GM04503 (cell line): Measurements from ENCODE around the gene MVK.

Experiments
- DNase-seq: peaks from one replicate; pipeline ENCODE4 v3.0.0-alpha.2; 2012; ENCODE audit warnings: low read depth

MVK gene

DNA sequence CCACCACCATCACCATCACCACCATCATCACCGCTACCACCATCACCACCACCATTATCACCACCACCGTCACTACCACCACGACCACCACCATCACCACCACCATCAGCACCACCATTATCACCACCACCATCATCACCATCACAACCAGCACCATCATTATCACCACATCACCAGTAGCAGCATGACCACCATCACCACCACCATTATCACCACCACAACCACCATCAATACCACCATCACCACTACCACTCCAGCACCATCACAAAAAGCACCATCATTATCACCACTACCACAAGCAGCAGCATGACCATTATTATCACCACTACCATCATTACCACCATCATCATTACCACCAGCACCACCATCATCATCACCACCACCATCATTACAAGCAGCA lies 62.1 kb downstream of the MVK start:
- no peak for DNase-seq

DNA sequence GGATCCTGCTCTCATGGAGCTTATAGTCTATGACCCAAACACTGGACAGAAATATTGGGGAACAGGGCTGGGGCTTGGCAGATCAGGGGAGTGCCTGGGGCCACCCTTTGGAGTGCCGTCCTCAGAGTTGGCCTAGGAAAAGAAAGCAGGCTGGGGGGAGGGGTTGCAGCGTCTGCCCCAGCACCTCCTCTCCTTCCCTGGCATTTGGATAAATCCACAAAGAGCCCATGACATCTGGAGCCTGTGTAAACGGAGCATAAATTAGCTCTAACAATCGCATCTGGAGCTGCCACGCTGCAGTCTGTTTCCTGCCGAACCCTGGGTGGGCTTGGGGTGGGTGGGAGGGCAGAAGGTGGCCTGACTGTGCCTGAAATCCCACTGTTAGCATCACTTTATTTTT lies 63.8 kb downstream of the MVK start:
- DNase-seq, result no peak

GRCh38 chr12:109637996-109638395 lies 64.4 kb downstream of the MVK start:
- DNase-seq, result no peak

DNA sequence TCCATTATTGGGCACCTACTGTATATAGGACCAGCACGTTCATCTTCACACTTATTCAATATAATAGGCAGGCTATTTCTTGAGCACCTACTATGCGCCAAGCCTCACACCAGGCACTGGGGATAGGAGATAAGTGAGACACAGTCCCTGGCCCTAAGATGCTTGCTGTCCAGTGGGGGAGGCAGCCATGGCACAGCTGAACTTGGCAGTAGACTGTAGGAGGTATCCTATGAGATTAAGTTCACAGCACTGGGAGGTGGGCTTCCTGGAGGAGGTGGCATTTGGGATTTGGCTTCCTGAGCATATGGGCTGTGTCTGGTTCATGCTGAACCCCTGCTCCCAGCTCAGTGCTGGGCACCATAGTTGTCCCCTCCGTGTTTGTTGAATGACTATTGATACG lies 65.1 kb downstream of the MVK start:
- no peak for DNase-seq

DNA sequence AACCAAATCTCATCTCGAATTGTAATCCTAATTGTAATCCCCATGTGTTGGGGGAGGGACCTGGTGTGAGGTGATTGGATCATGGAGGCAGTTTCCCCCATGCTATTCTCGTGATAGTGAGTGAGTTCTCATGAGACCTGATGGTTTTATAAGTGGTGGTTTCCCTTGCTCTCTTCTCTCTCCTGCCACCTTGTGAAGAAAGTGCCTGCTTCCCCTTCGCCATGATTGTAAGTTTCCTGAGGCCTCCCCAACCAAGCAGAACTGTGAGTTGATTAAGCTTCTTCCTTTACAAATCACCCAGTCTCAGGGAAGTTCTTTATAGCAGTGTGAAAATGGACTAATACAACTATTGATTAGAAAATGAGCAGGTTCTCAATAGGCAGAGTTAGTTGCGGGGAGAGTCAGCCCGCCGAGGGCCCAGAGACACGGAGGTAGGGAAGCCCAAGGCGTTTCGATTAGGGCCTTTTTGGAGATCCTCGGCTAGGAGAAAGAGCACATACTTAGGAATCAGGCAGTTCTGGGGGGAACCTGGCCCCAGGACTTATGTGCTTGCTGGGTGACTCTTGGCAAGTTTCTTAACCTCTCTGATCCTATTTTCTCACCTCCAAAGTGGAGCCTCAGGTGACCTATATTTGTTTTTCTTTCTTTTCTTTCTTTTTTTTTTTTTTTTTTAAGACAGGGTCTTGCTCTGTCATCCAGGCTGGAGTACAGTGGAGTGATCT lies 65.7 kb downstream of the MVK start:
- no peak for DNase-seq

DNA sequence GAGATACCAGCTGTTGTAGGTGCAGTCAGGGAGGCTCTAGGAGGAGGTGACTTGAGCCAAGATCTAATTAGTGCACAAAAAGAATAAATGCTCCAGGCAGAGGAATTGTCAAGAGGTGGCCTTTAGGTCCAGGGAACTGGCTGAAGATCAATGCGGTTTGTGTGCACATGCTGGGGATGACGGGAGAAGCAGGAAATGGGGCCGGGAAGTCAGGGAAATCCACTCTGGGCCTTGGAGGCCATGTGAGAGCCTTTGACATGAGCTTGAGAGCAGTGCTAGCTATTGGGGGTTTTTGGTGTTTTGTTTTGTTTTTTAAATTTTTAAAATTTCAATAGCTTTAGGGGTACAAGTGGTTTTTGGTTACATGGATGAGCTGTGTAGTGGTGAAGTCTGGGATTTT lies 67.4 kb downstream of the MVK start:
- no peak for DNase-seq

GRCh38 chr12:109641422-109641821 lies 67.8 kb downstream of the MVK start:
- DNase-seq, result no peak

DNA sequence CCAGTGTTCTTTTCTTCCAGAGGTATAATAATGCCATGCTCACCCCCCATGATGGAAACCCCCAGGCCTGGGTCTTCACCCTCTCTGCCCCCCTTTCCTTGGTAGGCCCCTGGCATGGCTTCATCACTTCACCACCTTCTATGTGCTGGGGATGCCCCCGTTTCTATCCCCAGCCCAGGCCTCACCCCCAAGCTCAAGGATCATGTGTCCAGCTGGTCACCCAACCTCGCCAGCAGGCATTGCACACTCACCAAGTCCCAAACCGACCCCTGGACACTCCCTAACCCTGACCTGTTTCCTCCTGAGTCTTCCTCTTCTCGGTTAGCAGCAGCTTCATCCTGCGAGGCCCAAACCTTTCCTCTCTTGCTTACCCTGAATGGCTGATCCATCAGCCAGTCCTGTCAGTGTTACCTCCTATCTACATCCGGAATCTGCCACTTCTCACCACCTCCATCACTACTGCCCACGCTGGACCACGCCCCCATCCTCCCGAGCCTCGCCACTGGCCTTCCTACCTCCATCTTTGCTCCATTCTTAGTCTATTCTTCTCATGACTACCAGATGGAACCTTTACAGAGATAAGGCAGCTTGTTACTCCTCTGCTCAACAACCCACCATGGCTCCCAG lies 69.0 kb downstream of the MVK start:
- no peak for DNase-seq

DNA sequence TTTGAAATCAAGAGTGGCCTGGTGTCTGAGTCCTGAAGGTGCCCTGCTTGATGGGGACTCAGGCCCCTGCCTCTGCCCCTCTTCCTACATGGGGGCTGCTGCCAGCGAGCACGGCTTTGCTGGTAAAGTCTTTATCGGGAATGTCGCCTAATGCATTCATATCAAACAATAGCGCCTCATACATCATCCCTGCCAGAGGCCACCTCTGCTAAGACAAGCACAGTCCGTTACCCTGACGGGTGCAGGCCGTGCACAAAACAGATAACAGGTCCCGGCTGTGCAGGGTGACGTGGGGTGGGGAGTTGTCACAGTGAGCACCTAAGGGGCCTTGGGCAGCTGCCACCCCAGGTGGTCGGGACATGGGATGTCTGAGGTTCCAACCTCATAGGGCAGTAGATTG lies 71.6 kb downstream of the MVK start:
- no peak for DNase-seq

- no peak for DNase-seq
These were observed 72.1 kb downstream of the MVK start for GRCh38 chr12:109645708-109646107.
